Measurements from ENCODE around the gene MVB12B.

- no peak for TF ChIP-seq CTCF (conservative IDR thresholded peaks at IDR 0.05; ENCODE audit: low read length)
- TF ChIP-seq EZH2phosphoT487 (IDR thresholded peaks at IDR 0.05; ENCODE audit: borderline replicate concordance), result no peak
These were observed 177.7 kb downstream of the MVB12B start for GRCh38 chr9:126504086-126504976.

Data from Loucy (cell line).